GM23248 (cell line): ENCODE measurements around the gene DDX10. TPM values are rescaled to one million over a fixed set of nuclear protein-coding genes. Genes with fewer than 3 reads are reported as not detected.

Experiments
- DNase-seq: peaks from one replicate; pipeline ENCODE4 v3.0.0-alpha.2; 2015
- H2AFZ ChIP-seq: fragments of 200-600 bp; sonication (generic); 2 replicates; pipeline ENCODE4 v1.6.1; 2016; ENCODE audit warnings: antibody characterized with exemption
- H3F3A ChIP-seq: fragments of 200-600 bp; sonication (generic); 2 replicates; pipeline ENCODE4 v1.6.1; 2016; ENCODE audit warnings: mild to moderate bottlenecking, antibody characterized with exemption, mixed run types; ENCODE audit not compliant: insufficient read depth
- H3K27ac ChIP-seq: fragments of 200-600 bp; sonication (generic); 2 replicates; pipeline ENCODE4 v1.5.1; 2016; ENCODE audit warnings: mild to moderate bottlenecking
- H3K27me3 ChIP-seq: fragments of 200-600 bp; sonication (generic); replicated peaks from 2 replicates; pipeline ENCODE4 v1.6.1; 2016; ENCODE audit warnings: mild to moderate bottlenecking; ENCODE audit not compliant: insufficient read depth
- H3K36me3 ChIP-seq: fragments of 200-600 bp; sonication (generic); 2 replicates; pipeline ENCODE4 v1.6.1; 2016; ENCODE audit warnings: low read depth, mild to moderate bottlenecking
- H3K4me1 ChIP-seq: fragments of 200-600 bp; sonication (generic); 2 replicates; pipeline ENCODE4 v1.6.1; 2016; ENCODE audit warnings: mild to moderate bottlenecking; ENCODE audit not compliant: insufficient read depth
- H3K4me2 ChIP-seq: fragments of 200-600 bp; sonication (generic); one replicate; pipeline ENCODE4 v1.6.1; 2016; ENCODE audit warnings: mild to moderate bottlenecking; ENCODE audit not compliant: unreplicated experiment
- H3K4me3 ChIP-seq: fragments of 200-600 bp; sonication (generic); 2 replicates; pipeline ENCODE4 v1.5.1; 2016; ENCODE audit warnings: mild to moderate bottlenecking
- H3K79me2 ChIP-seq: fragments of 200-600 bp; sonication (generic); 2 replicates; pipeline ENCODE4 v1.6.1; 2016; ENCODE audit warnings: mild to moderate bottlenecking; ENCODE audit not compliant: insufficient read depth
- H3K9ac ChIP-seq: fragments of 200-600 bp; sonication (generic); 2 replicates; pipeline ENCODE4 v1.6.1; 2016; ENCODE audit warnings: mild to moderate bottlenecking
- H3K9me2 ChIP-seq: fragments of 200-600 bp; sonication (generic); 2 replicates; pipeline ENCODE4 v1.6.1; 2016; ENCODE audit warnings: mixed run types, mild to moderate bottlenecking, moderate library complexity; ENCODE audit not compliant: insufficient read depth
- H3K9me3 ChIP-seq: fragments of 200-600 bp; sonication (generic); one replicate; pipeline ENCODE4 v1.6.1; 2017; ENCODE audit warnings: low read depth
- H4K20me1 ChIP-seq: fragments of 200-600 bp; sonication (generic); 2 replicates; pipeline ENCODE4 v1.6.0; 2016; ENCODE audit not compliant: insufficient read depth
- EZH2 ChIP-seq: fragments of 200-600 bp; sonication (generic); IDR thresholded peaks from 2 replicates; pipeline ENCODE4 v1.6.1; 2018; ENCODE audit warnings: antibody characterized with exemption, mild to moderate bottlenecking; ENCODE audit not compliant: insufficient read depth, poor library complexity, severe bottlenecking
- EZH2phosphoT487 ChIP-seq: fragments of 200-600 bp; sonication (generic); IDR thresholded peaks from 2 replicates; pipeline ENCODE4 v1.6.1; 2018; ENCODE audit warnings: antibody characterized with exemption, moderate library complexity, mild to moderate bottlenecking, low read depth; ENCODE audit not compliant: insufficient read depth
- WGBS, 2 experiments: methylation state at CpG; one replicate each; pipeline ENCODE4 v1.1.6; 2015 to 2017; ENCODE audit warnings: low lambda C conversion rate in 2 of 2, low coverage in 1 of 2; ENCODE audit errors: missing lambda C conversion rate in 2 of 2; 5-methylcytosine and 5-hydroxymethylcytosine counted together
- in situ Hi-C: fragments of 300-500 bp; cut with MboI; formaldehyde crosslinking; loops from 2 replicates; pipeline ENCODE4 v1.15.0; 2020
- polyA plus RNA-seq: library from polyadenylated mRNA; unstranded; fragments of >200 nt; fragmentation: Nextera tagmentation; extraction: Ambion mirVana; gene quantifications from 2 replicates; pipeline ENCODE4 v1.2.1, GENCODE V29; 2016
- total RNA-seq: library from RNA; depleted of rRNA; stranded (reverse); fragments of >200 nt; shearing (Covaris generic); gene quantifications from 2 replicates; pipeline ENCODE4 v1.2.3, GENCODE V29; 2014

DDX10 gene
- total and polyA plus RNA-seq, 2 experiments from 2014 or later = 23.6 to 31.2 TPM

DNA sequence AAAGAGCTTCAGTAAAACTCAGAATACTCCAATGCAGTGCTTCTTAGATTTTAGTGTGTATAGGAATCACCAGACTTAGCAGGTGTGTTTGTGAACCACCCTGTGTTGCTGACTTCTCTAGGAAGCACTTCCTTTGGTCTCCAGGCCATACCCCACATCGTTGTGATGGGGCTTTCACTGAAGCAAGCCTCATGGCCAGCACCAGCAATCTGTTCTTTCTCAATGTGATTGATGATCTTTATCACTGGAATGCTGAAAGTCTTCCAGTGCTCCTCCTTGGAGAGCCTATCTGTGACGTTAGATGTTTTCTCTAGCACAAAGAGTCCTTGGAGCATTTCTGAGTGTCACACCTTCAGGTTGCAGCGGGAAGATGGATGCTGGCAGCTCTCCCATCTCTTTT lies 280.5 kb downstream of the DDX10 start:
- TF ChIP-seq EZH2phosphoT487 (no peak), EZH2 (no peak)
- H3K27me3 ChIP-seq = no peaks in the 10 kb centered on the region
- H3K79me2 ChIP-seq = no peaks in the 10 kb centered on the region
- H3F3A ChIP-seq = peaks cover 10% of the 10 kb centered on the region
- no peaks in the 10 kb centered on the region for H3K9me2 ChIP-seq
- no peaks in the 10 kb centered on the region for H3K9me3 ChIP-seq
- no peak overlapping the region for H3K4me2 ChIP-seq
- H3K4me1 ChIP-seq = no peaks in the 10 kb centered on the region
- no peak overlapping the region for H3K27ac ChIP-seq
- in situ Hi-C loops = no loop called here
- 0 out of 2 replicates have a peak, but pooled peaks cover 3% of the 10 kb centered on the region for H3K36me3 ChIP-seq
- 67 to 71% methylated on average over 3 of the region's 3 CpGs for WGBS, 2 experiments
- DNase-seq = no peak
- no peak overlapping the region for H2AFZ ChIP-seq
- no peak overlapping the region for H3K4me3 ChIP-seq
- H3K9ac ChIP-seq = no peak overlapping the region
- no peaks in the 10 kb centered on the region for H4K20me1 ChIP-seq

- WGBS, 2 experiments = 72 to 73% methylated on average over 7 of the region's 7 CpGs
Measured at GRCh38 chr11:108947654-108948570, 283.0 kb downstream of the DDX10 start.

GRCh38 chr11:108958368-108959104 lies 293.7 kb downstream of the DDX10 start:
- Histone ChIP-seq H3K4me3 (no peak overlapping the region), H3K79me2 (no peaks in the 10 kb centered on the region), H3K9me3 (no peaks in the 10 kb centered on the region), H4K20me1 (no peaks in the 10 kb centered on the region), H3K36me3 (no peaks in the 10 kb centered on the region), H3K4me1 (peaks cover 18% of the 10 kb centered on the region), H3K4me2 (peak overlapping the region; percentile 21), H3K9ac (no peak overlapping the region), H3F3A (peaks cover 13% of the 10 kb centered on the region), H3K27me3 (no peaks in the 10 kb centered on the region), H2AFZ (no peak overlapping the region), H3K27ac (no peak overlapping the region), H3K9me2 (no peaks in the 10 kb centered on the region)
- 65% methylated on average over 7 of the region's 7 CpGs for WGBS, 2 experiments
- DNase-seq = peak; percentile 58
- TF ChIP-seq EZH2phosphoT487 (no peak), EZH2 (no peak)
- in situ Hi-C loops = no loop called here

More at GRCh38 chr11:108947654-108948570, 283.0 kb downstream of the DDX10 start:
- Histone ChIP-seq H3F3A (peaks cover 10% of the 10 kb centered on the region), H3K4me2 (no peak overlapping the region), H3K9me3 (no peaks in the 10 kb centered on the region), H3K9me2 (no peaks in the 10 kb centered on the region), H3K27ac (no peak overlapping the region), H3K4me3 (no peak overlapping the region), H3K79me2 (no peaks in the 10 kb centered on the region), H3K4me1 (no peaks in the 10 kb centered on the region), H4K20me1 (no peaks in the 10 kb centered on the region), H3K27me3 (no peaks in the 10 kb centered on the region), H2AFZ (no peak overlapping the region), H3K36me3 (0 out of 2 replicates have a peak, but pooled peaks cover 2% of the 10 kb centered on the region), H3K9ac (no peak overlapping the region)
- TF ChIP-seq EZH2 (no peak), EZH2phosphoT487 (no peak)
- DNase-seq = peak; percentile 36
- in situ Hi-C loops = no loop called here

DNA sequence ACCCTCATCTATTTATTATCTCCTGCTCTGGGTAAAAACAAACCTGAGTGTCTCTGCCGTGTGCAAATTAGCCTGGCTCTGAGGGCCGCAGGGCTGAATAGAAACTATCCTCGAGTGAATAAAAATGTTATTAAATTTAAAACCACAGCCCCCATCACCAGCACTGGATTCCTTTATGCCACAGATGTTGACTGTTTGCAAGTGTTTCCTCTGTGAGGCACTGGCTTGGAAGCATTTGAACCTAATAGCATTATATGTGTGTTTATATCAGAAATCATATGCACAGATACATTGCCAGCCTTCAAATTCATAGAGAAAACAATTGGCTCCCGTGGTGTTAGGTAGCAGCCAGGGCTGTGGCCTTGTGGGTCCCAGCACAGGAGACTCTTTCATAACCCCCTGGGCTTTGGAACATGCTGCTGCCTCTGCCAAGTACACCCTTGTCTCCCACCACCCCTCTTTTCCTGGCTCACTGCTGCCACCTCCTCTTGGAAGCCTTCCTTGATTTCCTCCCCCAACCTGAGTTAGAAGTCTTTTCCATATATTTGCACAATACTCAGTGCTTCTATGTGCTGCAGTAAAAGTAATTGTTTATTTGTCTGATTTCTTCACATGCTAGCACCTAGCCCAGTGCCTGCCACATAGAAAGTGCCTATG lies 294.4 kb downstream of the DDX10 start:
- Histone ChIP-seq H3K27ac (no peak overlapping the region), H3K9ac (no peak overlapping the region), H3K4me3 (no peak overlapping the region), H2AFZ (no peak overlapping the region), H3K9me2 (no peaks in the 10 kb centered on the region), H3K4me2 (peak overlapping the region; percentile 21), H3K9me3 (no peaks in the 10 kb centered on the region), H3K27me3 (no peaks in the 10 kb centered on the region), H3K36me3 (no peaks in the 10 kb centered on the region), H3K79me2 (no peaks in the 10 kb centered on the region), H3F3A (peaks cover 13% of the 10 kb centered on the region), H4K20me1 (no peaks in the 10 kb centered on the region), H3K4me1 (peaks cover 18% of the 10 kb centered on the region)
- WGBS, 2 experiments = 38 to 39% methylated on average over 4 of the region's 4 CpGs
- TF ChIP-seq EZH2 = no peak
- no peak for TF ChIP-seq EZH2phosphoT487
- in situ Hi-C loops = no loop called here
- DNase-seq = peak; percentile 15
